ENCODE results near the gene GTPBP6.
"Not testable (repeated sequence)": the region's sequence is repeated elsewhere in the genome, so short reads cannot be mapped to it uniquely, and the experiment has no call there.

GTPBP6 gene

GRCh38 chrX:352582-353314 lies 34.2 kb upstream of the GTPBP6 start:
- DNase-seq = no peak
- no peak for TF ChIP-seq CTCF (IDR thresholded peaks at IDR 0.05; ENCODE audit: low read depth, low read length)
- Histone ChIP-seq H3K4me3 (ENCODE audit: low read depth, low read length) (no peak overlapping the region), H3K9me3 (ENCODE audit: severe bottlenecking) (no peaks in the 10 kb centered on the region), H3K27me3 (ENCODE audit: insufficient read depth, low read depth, severe bottlenecking) (no peaks in the 10 kb centered on the region), H3K27ac (no peak overlapping the region), H3K36me3 (peaks cover 2% of the 10 kb centered on the region; the same call in 1 of the 2 replicates)

DNA sequence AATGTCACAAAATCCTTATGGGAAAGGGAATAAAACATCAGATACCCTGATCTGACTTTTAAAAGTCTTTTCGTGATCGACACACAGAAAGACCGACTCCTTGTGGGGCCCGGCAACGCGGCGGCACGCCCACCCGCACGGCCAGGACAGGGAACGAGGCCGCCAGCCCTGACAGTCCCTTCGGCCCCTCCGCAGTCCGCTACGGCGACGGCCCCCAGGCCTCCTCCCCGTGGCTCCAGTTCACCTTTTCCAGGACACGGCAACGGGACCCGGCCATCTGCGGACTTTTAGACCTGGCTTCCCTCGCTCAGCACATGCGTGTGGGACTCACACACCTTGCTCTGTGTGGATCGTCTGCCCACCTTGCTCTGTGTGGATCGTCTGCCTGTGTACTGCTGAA lies 33.6 kb upstream of the GTPBP6 start:
- TF ChIP-seq CTCF (IDR thresholded peaks at IDR 0.05; ENCODE audit: low read depth, low read length) = no peak
- Histone ChIP-seq H3K27ac (no peak overlapping the region), H3K4me3 (ENCODE audit: low read depth, low read length) (no peak overlapping the region), H3K27me3 (ENCODE audit: insufficient read depth, low read depth, severe bottlenecking) (no peaks in the 10 kb centered on the region), H3K36me3 (peaks cover 2% of the 10 kb centered on the region; the same call in 1 of the 2 replicates), H3K9me3 (ENCODE audit: severe bottlenecking) (no peaks in the 10 kb centered on the region)
- DNase-seq = no peak

- H3K36me3 ChIP-seq = peaks cover 2% of the 10 kb centered on the region; the same call in 1 of the 2 replicates
- no peak for DNase-seq
- H3K27ac ChIP-seq = no peak overlapping the region
- no peak for TF ChIP-seq CTCF (IDR thresholded peaks at IDR 0.05; ENCODE audit: low read depth, low read length)
- H3K4me3 ChIP-seq (ENCODE audit: low read depth, low read length) = no peak overlapping the region
- H3K27me3 ChIP-seq (ENCODE audit: insufficient read depth, low read depth, severe bottlenecking) = no peaks in the 10 kb centered on the region
- H3K9me3 ChIP-seq (ENCODE audit: severe bottlenecking) = no peaks in the 10 kb centered on the region
Observed at GRCh38 chrX:351736-352135, 33.1 kb upstream of the GTPBP6 start.

- H3K27ac ChIP-seq; H3K4me3 ChIP-seq (ENCODE audit: low read depth, low read length); DNase-seq; H3K36me3 ChIP-seq; H3K27me3 ChIP-seq (ENCODE audit: insufficient read depth, low read depth, severe bottlenecking); H3K9me3 ChIP-seq (ENCODE audit: severe bottlenecking): not testable (repeated sequence)
Observed at GRCh38 chrX:351324-351641, 32.7 kb upstream of the GTPBP6 start.

DNA sequence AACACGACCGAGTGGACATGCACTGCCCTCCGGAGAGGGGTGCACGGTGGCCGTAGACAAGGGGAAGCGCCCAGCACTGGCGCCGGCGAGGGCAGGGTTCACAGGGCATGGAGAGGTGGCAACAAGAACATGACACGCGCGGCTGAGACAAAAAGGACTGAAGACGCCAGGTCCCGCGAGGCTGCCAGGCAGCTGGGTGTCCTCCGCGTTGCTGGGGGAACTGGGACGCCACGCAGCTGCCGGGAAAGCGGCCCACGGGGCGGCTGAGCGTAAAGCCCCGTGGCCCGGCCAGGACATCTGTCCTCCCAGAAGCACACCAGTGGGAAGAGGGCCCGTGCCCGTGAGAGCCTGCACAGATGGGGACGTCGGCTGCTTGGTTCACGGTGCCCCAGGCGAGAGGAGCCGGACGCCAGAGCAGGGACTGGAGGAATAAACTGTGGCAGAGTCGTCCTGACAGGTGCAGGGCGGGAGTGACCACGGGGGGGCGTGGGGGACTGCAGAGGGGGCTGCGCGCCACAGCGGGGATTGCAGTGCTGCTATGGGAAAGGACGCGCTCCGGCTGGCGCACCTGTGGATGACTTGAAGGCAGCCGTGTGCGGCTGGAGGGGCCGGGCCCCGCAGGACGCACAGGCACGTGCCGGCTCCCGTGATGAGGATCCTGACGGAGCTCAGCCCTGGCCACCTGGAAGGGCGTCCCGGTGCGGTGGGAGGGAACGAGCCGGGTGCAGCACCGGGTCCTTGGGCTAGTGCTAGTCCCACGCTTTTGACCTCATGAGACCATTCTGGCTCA lies 32.1 kb upstream of the GTPBP6 start:
- no peak for DNase-seq
- H3K27ac ChIP-seq = no peak overlapping the region
- no peaks in the 10 kb centered on the region for H3K27me3 ChIP-seq (ENCODE audit: insufficient read depth, low read depth, severe bottlenecking)
- H3K9me3 ChIP-seq (ENCODE audit: severe bottlenecking) = no peaks in the 10 kb centered on the region
- H3K4me3 ChIP-seq (ENCODE audit: low read depth, low read length) = no peak overlapping the region
- H3K36me3 ChIP-seq = peaks cover 2% of the 10 kb centered on the region; the same call in 1 of the 2 replicates
- TF ChIP-seq CTCF (IDR thresholded peaks at IDR 0.05; ENCODE audit: low read depth, low read length) = no peak

- Histone ChIP-seq H3K4me3 (ENCODE audit: low read depth, low read length) (no peak overlapping the region), H3K9me3 (ENCODE audit: severe bottlenecking) (no peaks in the 10 kb centered on the region), H3K36me3 (peaks cover 3% of the 10 kb centered on the region), H3K27ac (no peak overlapping the region), H3K27me3 (ENCODE audit: insufficient read depth, low read depth, severe bottlenecking) (no peaks in the 10 kb centered on the region)
- DNase-seq = no peak
- TF ChIP-seq CTCF (IDR thresholded peaks at IDR 0.05; ENCODE audit: low read depth, low read length) = no peak
Observed at GRCh38 chrX:350148-350533, 31.5 kb upstream of the GTPBP6 start.

All from WERI-Rb-1 (cell line).